HepG2 (cell line): ENCODE results near the gene CFAP54. TPM values are rescaled to one million over a fixed set of nuclear protein-coding genes. Genes with fewer than 3 reads are reported as not detected.

ENCODE experiments used
- AKAP8 ChIP-seq: sonication (generic); formaldehyde crosslinking; IDR thresholded peaks from 2 replicates; pipeline ENCODE4 v1.5.1; 2020; ENCODE audit warnings: mild to moderate bottlenecking, missing genetic modification reagents
- CHD4 ChIP-seq: fragments of 200-600 bp; sonication (generic); IDR thresholded peaks from 2 replicates; pipeline ENCODE4 v1.7.0; 2017; ENCODE audit warnings: mild to moderate bottlenecking, low read length, borderline replicate concordance
- GABPA ChIP-seq, 2 experiments: IDR thresholded peaks; 2 replicates each; pipeline ENCODE4 v1.6.1; 2011 to 2016; ENCODE audit warnings: low read depth in 2 of 2, low read length in 1 of 2, missing biosample characterization in 1 of 2, missing genetic modification characterization in 1 of 2
- HDAC6 ChIP-seq: fragments of 200-600 bp; sonication (generic); IDR thresholded peaks from 2 replicates; pipeline ENCODE4 v1.7.0; 2017; ENCODE audit warnings: mild to moderate bottlenecking, antibody characterized with exemption, low read length, low read depth
- HOXA7 ChIP-seq: sonication (generic); formaldehyde crosslinking; IDR thresholded peaks from 2 replicates; pipeline ENCODE4 v1.8.1; 2022; ENCODE audit warnings: mild to moderate bottlenecking, missing genetic modification reagents, moderate library complexity
- KDM3A ChIP-seq: IDR thresholded peaks from 2 replicates; pipeline ENCODE4 v1.6.1; 2018; ENCODE audit warnings: low read depth, missing compliant biosample characterization
- KDM4B ChIP-seq: sonication (generic); formaldehyde crosslinking; IDR thresholded peaks from 2 replicates; pipeline ENCODE4 v1.4.0; 2020; ENCODE audit warnings: missing genetic modification reagents
- KDM6A ChIP-seq: IDR thresholded peaks from 2 replicates; pipeline ENCODE4 v1.6.1; 2016; ENCODE audit warnings: low read depth
- KLF13 ChIP-seq: sonication (generic); formaldehyde crosslinking; IDR thresholded peaks from 2 replicates; pipeline ENCODE4 v1.4.0; 2020; ENCODE audit warnings: mild to moderate bottlenecking, missing genetic modification reagents
- KLF15 ChIP-seq: sonication (generic); formaldehyde crosslinking; IDR thresholded peaks from 2 replicates; pipeline ENCODE4 v1.8.1; 2023; ENCODE audit warnings: borderline replicate concordance, mild to moderate bottlenecking, inconsistent platforms, missing genetic modification reagents, mixed read lengths
- KMT2B ChIP-seq: IDR thresholded peaks from 2 replicates; pipeline ENCODE4 v1.6.1; 2016; ENCODE audit warnings: missing genetic modification reagents, missing compliant biosample characterization
- MED8 ChIP-seq: sonication (generic); formaldehyde crosslinking; IDR thresholded peaks from 2 replicates; pipeline ENCODE4 v1.8.1; 2023; ENCODE audit warnings: mild to moderate bottlenecking, missing genetic modification reagents; ENCODE audit not compliant: insufficient replicate concordance
- MLLT10 ChIP-seq: sonication (generic); formaldehyde crosslinking; IDR thresholded peaks from 2 replicates; pipeline ENCODE4 v1.4.0; 2020; ENCODE audit warnings: missing genetic modification reagents
- PAX8 ChIP-seq: sonication (generic); formaldehyde crosslinking; IDR thresholded peaks from 2 replicates; pipeline ENCODE4 v1.8.0; 2022; ENCODE audit warnings: mild to moderate bottlenecking, missing genetic modification reagents, borderline replicate concordance
- PLRG1 ChIP-seq: fragments of 450-650 bp; conservative IDR thresholded peaks from 2 replicates; pipeline ENCODE4 v1.6.1; 2016
- REXO4 ChIP-seq: sonication (generic); formaldehyde crosslinking; IDR thresholded peaks from 2 replicates; pipeline ENCODE4 v1.8.0; 2022; ENCODE audit warnings: missing genetic modification reagents, mild to moderate bottlenecking, borderline replicate concordance
- SAP130 ChIP-seq: IDR thresholded peaks from 2 replicates; pipeline ENCODE4 v1.6.1; 2016; ENCODE audit warnings: low read depth
- SCMH1 ChIP-seq: sonication (generic); formaldehyde crosslinking; IDR thresholded peaks from 2 replicates; pipeline ENCODE4 v1.9.0; 2021; ENCODE audit warnings: missing genetic modification reagents, mild to moderate bottlenecking, borderline replicate concordance
- TIGD3 ChIP-seq: sonication (generic); formaldehyde crosslinking; IDR thresholded peaks from 2 replicates; pipeline ENCODE4 v1.5.1; 2020; ENCODE audit warnings: mild to moderate bottlenecking, missing genetic modification reagents, borderline replicate concordance
- ZFP37 ChIP-seq: sonication (generic); formaldehyde crosslinking; IDR thresholded peaks from 2 replicates; pipeline ENCODE4 v1.4.0; 2020; ENCODE audit warnings: missing genetic modification reagents, borderline replicate concordance
- ZFX ChIP-seq: sonication (generic); formaldehyde crosslinking; IDR thresholded peaks from 2 replicates; pipeline ENCODE4 v1.4.0; 2020; ENCODE audit warnings: mild to moderate bottlenecking, low read depth, missing genetic modification reagents, moderate library complexity
- ZNF263 ChIP-seq: sonication (generic); formaldehyde crosslinking; IDR thresholded peaks from 2 replicates; pipeline ENCODE4 v1.4.0; 2020; ENCODE audit warnings: missing genetic modification reagents
- ZNF276 ChIP-seq: sonication (generic); formaldehyde crosslinking; IDR thresholded peaks from 2 replicates; pipeline ENCODE4 v1.4.0; 2020; ENCODE audit warnings: mild to moderate bottlenecking, low read depth, missing genetic modification reagents
- ZNF292 ChIP-seq: sonication (generic); formaldehyde crosslinking; IDR thresholded peaks from 2 replicates; pipeline ENCODE4 v1.8.1; 2022; ENCODE audit warnings: mild to moderate bottlenecking, low read depth, missing genetic modification reagents, borderline replicate concordance
- ZNF296 ChIP-seq: sonication (generic); formaldehyde crosslinking; conservative IDR thresholded peaks from 2 replicates; pipeline ENCODE4 v1.5.0; 2020; ENCODE audit warnings: mild to moderate bottlenecking, missing genetic modification reagents
- ZNF331 ChIP-seq: sonication (generic); formaldehyde crosslinking; IDR thresholded peaks from 2 replicates; pipeline ENCODE4 v1.4.0; 2020; ENCODE audit warnings: missing genetic modification reagents
- ZNF350 ChIP-seq: sonication (generic); formaldehyde crosslinking; IDR thresholded peaks from 2 replicates; pipeline ENCODE4 v1.4.0; 2020; ENCODE audit warnings: mild to moderate bottlenecking, low read depth, missing genetic modification reagents, borderline replicate concordance
- ZNF546 ChIP-seq: sonication (generic); formaldehyde crosslinking; conservative IDR thresholded peaks from 2 replicates; pipeline ENCODE4 v1.8.1; 2023; ENCODE audit warnings: mild to moderate bottlenecking, missing genetic modification reagents
- ZNF678 ChIP-seq: sonication (generic); formaldehyde crosslinking; IDR thresholded peaks from 2 replicates; pipeline ENCODE4 v1.4.0; 2020; ENCODE audit warnings: mild to moderate bottlenecking, missing genetic modification reagents
- ZNF737 ChIP-seq: sonication (generic); formaldehyde crosslinking; IDR thresholded peaks from 2 replicates; pipeline ENCODE4 v1.5.0; 2020; ENCODE audit warnings: missing genetic modification reagents, mild to moderate bottlenecking, borderline replicate concordance
- polyA plus RNA-seq, 8 experiments: library from polyadenylated mRNA; depleted of rRNA in 3 of 8; stranded (reverse) in 7 of 8; unstranded in 1 of 8; fragments of >200 nt; fragmentation: Illumina TruSeq in 4 of 8; extraction: Trizol in 4 of 8; gene quantifications; 2 replicates each; pipeline versions ENCODE4 v1.2.1 to v1.2.3, GENCODE V29; 2011 to 2016; ENCODE audit warnings: low read depth in 4 of 8, missing spikeins in 1 of 8, mixed read lengths in 1 of 8; ENCODE audit not compliant: insufficient read depth in 1 of 8
- total RNA-seq, 5 experiments: library from RNA; depleted of rRNA; stranded (reverse); fragments of >200 nt; fragmentation: Illumina TruSeq; extraction: Trizol; gene quantifications; 2 replicates each; pipeline ENCODE4 v1.2.3, GENCODE V29; 2016; ENCODE audit warnings: low read depth in 1 of 5

CFAP54 gene
- total and polyA plus RNA-seq, 2 of the 13 experiments (the other 11 are each of a cell fraction or from before 2014, with no cell fraction given): not detected

- TF ChIP-seq ZNF331 (CRISPR knock-in tag) (peak; percentile 65; the same call in 1 of the 2 replicates), ZNF546 (CRISPR knock-in tag) (no peak), ZNF737 (CRISPR knock-in tag) (no peak), ZNF263 (no peak), PAX8 (CRISPR knock-in tag) (no peak), SAP130 (peak; percentile 96), ZNF276 (no peak), HDAC6 (no peak), KLF13 (CRISPR knock-in tag) (no peak), ZFX (CRISPR knock-in tag) (no peak; the same call in 1 of the 2 replicates), HOXA7 (CRISPR knock-in tag) (no peak), KDM4B (CRISPR knock-in tag) (0 out of 2 replicates have a peak, but pooled peaks have one; percentile 82), KLF15 (no peak), KDM6A (CRISPR knock-in tag) (no peak), KDM3A (peak; percentile 65; the same call in 1 of the 2 replicates), ZNF292 (no peak), KMT2B (CRISPR knock-in tag) (peak; percentile 28; the same call in 1 of the 2 replicates), TIGD3 (CRISPR knock-in tag) (no peak), GABPA (IDR thresholded peaks at IDR 0.05; ENCODE audit: low read depth, low read length) (no peak), GABPA (CRISPR knock-in tag; IDR thresholded peaks at IDR 0.05; ENCODE audit: low read depth) (no peak), ZNF350 (CRISPR knock-in tag) (peak; percentile 59), AKAP8 (CRISPR knock-in tag) (no peak), SCMH1 (CRISPR knock-in tag) (no peak), PLRG1 (no peak), ZNF678 (no peak), ZFP37 (CRISPR knock-in tag) (no peak), MED8 (CRISPR knock-in tag) (no peak), MLLT10 (CRISPR knock-in tag) (no peak), CHD4 (no peak), REXO4 (CRISPR knock-in tag) (no peak), ZNF296 (no peak)
These were observed at the start of gene CFAP54 (continued) for GRCh38 chr12:96489392-96490056.
